ENCODE measurements around the gene MPPED2.

Gene MPPED2

DNA sequence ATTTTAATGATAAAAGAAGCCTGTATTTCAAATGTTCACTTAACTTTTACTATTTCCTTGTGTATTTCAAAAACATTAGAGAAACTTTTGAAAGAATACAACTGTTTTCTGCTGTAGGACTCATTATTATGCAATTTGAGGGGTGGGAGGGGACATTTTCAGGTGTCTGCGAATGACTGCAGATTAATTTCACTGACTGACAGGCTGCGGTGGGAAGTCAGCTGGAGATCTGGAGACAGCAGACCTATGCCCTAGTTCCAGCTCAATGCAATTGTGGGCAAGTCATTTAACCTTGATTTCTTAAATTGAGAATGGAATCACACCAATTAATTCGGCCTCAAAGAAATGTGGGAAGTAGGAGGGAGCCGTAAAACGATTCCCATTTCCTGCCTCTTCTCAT is 134.5 kb downstream of the MPPED2 start:
- DNase-seq (ENCODE audit: low spot score): no peak

DNA sequence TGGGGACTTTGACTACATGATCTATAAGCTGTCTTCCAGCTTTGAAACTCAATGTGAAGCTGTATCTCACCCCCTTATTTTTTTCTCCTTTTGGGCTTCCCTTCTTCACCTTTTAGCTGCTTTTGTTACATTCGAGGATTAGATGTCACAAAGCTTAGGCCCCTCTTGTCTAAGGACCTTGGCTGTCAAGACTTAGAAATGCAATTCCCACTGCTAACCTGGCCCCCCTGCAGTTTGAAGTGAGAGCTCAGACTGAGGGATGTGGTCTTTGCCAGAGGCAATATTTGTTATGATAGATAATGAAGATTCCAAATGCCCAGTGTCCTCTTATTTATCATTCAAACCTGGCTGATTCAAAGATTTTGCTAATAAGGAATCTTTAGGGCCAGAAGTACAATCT is 135.0 kb downstream of the MPPED2 start:
- DNase-seq (ENCODE audit: low spot score): no peak

DNA sequence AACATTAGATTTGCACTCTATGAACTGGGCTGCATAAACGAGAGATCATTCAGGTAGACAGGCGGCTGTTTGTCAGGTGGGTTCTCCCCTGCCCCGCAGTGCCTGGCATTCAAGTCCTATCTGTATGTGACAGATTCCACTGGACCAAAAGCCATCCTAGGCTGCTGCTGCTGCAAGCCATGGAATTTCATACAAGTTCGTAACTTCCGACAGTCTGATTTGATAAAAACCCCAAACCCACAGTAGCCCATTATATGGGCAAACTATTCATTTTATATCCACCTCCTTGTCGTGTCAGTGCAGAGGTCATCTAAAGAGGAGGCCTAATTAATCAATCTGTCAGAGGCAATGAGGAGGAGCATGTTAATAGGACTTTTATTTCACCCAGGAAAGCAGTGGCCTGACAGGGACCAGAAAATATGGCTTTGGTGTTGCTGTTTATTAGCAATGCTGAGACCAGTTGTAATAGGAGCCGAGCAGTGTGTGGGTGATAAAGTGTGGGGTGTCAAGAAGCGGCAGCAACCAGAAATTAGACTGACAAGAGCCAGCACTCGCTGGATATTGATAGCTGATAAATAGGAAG is 139.0 kb downstream of the MPPED2 start:
- DNase-seq (ENCODE audit: low spot score): no peak

DNA sequence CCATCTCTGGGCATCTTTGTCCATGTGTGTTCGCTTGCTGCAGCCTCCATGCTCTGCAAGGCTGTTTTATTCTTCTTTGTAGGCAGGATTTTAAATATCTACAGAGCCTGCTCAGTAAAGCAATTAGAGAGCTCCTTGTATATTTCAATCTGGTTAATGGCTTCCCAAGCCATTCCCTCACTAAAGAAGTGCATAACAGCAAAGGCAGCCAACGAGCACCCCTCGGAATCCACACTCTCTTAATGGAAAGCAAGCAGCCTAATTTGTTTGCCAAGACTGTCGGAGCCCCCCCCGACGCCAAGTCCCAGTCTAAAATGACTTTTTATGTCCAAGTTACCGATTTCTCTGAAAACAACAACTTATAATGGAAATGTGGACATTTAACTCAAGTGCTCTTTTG is 139.6 kb downstream of the MPPED2 start:
- DNase-seq (ENCODE audit: low spot score): no peak

DNA sequence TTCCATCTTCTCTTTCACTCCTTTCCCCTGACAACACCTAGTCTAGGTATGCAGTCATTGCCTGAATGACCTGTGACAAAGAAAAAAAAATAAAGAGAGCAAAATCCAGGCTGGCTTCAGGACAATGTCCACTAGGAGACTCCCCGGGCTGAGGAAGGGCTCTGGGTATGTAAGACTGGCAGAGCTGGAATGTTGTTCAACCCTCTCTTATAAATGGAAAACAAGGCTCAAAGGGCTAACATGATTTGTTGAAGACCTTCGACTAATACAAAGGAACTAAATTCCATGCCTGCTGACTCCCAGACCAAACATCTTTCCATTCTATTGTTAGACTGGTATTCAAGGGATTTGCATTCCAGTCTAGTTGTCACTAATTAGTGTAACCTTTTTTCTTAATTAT is 141.1 kb downstream of the MPPED2 start:
- no peak for DNase-seq (ENCODE audit: low spot score)

DNA sequence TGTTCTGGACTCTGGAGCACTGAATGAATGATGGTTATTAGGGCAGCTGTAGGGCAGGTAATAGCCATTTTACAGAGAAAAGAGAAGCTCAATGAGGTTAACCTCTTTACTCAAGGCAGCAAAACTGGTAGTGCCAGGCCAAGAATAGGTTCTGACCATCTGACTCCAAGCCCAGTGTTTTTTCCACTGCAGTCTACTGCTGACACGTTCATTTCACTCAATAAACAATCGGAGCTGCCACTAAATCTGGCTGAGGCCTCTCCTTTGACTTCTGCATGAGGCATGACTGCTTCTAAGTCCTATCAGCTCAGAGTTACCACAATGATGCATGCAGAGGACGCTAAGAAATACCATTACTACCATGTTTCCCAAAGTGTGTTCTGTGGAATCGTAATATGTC is 145.6 kb downstream of the MPPED2 start:
- DNase-seq (ENCODE audit: low spot score): no peak

DNA sequence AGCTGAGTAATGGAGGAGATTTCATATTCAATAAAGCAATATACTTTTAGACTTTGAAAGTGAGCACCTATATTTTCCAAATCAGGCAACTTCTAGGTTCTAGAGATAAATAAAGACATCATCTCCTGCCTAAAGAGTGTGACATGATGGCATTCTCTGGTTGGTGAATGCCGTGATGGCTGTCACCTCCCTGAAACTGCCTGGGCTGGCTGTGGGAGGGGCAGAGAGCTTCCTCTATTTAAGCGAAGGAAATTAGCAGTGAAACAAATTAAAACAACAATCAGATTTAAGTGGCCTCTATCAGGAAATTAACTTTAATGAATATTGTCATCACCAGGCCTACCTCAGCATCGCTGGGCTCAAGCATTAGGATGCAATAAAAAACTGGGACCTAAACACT is 149.4 kb downstream of the MPPED2 start:
- no peak for DNase-seq (ENCODE audit: low spot score)

DNA sequence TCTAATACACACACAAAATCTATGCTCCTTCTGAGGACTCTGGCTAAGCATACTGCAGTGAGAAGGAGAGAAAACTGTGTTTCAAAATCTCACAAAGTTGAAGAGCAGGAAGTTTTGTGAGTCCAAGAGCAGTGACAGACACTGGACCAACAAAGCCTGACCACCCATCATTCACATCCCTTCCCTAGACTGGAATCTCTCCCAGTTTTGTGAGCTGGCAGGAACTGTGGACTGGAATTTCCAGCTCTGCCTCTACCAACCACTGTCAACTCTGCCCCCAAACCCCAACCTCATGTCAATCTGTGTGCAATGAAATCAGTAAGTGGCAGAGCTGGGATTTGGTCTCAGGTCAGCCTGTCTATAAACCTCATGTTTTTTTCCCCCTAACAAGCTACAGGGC is 150.7 kb downstream of the MPPED2 start:
- DNase-seq (ENCODE audit: low spot score): no peak

DNA sequence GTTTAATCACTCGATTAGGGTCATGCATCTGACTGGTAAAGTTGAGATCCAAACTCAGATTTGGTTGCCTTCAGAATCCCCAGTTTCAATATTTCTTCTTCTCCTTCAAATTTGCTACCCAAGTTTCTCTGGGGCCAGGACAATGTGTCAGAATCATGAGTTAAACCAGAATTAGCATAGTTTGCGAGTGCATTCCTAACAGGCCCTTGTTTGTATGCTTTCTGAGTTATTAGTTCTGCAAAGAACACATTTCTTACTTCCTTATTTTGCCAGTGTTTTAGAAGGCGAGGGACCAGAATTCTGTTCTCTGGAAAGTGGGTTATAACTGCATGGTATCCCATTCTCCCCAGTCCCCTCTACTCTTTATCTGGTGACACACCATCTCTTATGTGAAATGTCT is 151.3 kb downstream of the MPPED2 start:
- DNase-seq (ENCODE audit: low spot score): no peak

DNA sequence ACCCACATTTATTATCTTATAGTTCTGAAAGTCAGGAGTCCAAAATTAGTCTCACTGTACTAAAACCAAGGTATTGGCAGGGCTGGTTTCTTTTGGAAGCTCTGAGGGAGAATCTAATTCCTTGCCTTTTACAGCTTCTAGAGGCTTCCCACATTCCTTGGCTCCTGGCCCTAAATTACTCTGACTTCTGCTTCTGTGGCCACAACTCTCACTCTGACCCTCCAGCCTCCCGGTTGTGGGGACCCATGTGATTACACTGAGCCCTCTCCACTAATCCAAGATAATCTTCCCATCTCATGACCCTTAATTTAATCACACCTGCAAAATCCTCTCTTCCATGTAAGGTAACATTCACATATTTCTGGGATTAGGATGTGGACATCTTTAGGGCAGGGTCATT is 152.3 kb downstream of the MPPED2 start:
- no peak for DNase-seq (ENCODE audit: low spot score)

DNA sequence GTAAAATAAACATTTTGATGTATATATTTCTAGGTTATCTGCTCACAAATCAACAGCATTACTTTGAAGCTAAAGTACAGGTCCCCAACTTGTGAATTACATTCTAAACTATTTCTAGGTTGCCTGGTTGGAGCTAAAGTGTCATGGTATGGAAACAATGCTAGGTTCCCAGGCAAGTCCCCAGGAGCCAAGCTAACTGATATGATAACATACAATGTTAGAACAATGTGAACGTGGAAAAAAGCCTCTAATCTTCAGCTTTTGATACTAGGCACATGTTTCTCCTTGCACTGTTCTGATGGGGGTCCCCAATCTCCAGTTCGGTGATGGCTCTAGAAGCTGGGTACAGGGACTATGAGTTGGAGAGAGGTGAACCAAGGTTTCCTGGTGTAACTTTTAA is 153.4 kb downstream of the MPPED2 start:
- no peak for DNase-seq (ENCODE audit: low spot score)

DNA sequence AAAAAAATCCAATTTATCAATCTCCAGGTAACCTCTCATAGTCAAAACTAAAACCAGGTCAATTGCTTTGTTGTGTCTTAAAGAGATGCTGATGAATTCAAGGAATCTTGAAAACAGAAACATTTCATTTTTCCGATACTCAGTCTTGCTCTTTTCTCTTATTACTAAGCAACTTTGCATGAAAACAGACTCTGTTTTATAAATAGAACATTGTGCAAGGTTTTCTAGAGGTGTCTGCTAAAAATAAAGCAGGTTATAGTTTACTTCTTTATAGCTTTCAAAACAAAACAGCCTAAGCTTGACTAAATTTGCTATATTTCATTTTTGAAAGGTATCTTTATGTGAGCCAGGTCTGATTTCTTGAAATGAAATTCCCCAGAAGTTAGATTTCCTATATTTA is 154.0 kb downstream of the MPPED2 start:
- no peak for DNase-seq (ENCODE audit: low spot score)

DNA sequence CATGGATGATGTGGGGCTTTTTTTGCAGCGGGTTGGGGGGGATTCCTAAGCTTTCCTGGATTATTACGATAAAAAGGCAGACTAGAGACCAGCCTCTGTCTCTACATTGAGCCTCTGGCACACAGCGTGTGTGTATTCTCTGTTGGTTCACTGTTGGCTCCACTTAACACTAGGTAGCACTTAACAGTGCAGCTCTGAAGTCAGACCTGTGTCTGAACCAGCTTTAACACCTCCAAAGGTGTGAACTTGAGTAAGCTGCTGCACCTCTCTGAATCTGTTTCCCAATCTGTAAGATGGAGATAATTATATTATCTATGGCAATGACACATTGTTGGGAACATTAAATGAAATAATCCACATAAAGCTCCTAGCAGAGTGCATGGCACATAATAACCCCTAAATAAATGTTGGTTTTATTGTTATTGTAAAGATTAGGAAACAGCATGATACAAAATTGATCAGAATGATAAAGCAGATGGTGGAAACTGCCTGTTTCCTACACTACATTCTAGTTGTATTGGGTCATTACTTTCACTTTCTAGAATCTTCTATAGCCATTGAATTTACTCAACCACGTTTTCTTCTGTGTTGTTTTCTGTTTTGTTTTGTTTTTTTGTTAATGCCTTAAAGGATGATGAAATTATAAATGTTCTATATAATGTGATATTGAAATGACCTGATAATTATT is 154.9 kb downstream of the MPPED2 start:
- no peak for DNase-seq (ENCODE audit: low spot score)

DNA sequence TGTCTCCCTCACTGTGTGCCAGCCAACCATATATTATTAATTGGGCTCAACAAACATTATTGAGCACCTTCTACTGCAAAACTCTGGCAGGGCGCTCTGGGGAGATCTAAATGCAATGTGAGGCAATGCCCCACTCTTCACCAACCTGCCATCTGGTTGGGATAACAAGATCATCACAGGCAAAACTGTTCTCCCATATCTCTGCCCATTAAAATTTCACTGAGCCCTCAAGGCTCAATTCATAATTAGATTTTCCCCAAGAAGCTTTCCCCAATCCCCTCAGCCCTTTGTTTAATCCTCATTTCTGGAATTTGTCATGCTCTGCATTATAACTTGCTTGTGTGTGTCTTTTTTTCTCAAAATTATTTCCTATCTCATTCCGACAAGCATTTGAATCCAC is 156.6 kb downstream of the MPPED2 start:
- no peak for DNase-seq (ENCODE audit: low spot score)

DNA sequence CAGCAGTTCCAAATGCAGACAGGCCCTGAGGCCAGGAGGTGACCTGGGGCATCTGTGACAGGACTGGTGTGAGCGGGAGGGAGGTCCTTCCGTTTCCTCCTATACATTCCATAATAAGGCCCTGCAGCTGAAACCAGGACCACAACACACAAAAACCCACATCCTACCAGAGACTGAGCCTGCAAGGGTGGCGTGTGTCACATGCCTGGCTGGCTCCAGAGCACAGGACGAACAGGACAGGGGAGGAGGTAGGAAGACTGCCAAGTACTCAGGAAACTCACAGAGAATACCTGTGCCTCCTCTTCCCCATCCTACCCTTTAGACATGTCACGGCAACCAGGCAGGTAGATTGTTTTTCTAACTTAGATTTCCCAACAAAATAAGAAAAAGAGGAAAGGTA is 159.4 kb downstream of the MPPED2 start:
- no peak for DNase-seq (ENCODE audit: low spot score)

DNA sequence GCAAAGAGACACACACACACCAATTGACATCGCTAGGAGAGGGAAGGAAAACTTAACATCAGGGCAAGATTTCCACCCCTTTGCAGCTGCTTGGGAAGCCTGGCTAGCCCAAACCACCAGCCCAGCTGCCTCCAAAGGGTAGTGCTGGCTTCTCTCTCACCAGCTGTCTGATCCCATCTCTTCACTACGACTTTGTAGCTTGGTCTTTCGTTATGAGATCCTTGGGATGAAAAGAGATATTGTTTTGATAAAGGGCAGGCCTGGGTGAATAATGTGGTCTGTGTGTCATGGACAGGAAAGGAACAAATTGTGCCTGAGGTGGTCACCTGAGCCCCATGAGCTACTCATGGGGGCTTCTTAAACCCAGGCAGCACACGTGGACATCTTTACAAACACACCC is 161.3 kb downstream of the MPPED2 start:
- DNase-seq (ENCODE audit: low spot score): no peak

DNA sequence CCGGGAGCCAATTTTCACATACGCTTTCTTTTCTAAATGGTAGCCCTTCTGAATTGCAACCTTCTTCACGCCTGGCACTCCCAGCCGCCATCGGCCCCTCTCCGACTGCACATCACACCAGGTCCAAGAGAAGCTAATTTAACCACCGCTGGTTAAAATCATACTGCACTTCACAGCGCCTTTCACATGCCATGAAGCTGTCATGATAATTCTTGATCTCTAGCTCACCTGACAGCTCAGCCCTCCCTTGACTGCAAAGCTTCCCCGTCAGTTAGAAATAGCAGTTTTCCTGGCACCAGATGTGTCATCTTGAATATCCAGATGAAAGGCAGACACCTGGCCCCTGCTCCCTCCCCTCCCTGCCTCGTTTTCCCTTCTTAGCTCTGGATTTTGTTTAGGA is 161.8 kb downstream of the MPPED2 start:
- DNase-seq (ENCODE audit: low spot score): no peak

DNA sequence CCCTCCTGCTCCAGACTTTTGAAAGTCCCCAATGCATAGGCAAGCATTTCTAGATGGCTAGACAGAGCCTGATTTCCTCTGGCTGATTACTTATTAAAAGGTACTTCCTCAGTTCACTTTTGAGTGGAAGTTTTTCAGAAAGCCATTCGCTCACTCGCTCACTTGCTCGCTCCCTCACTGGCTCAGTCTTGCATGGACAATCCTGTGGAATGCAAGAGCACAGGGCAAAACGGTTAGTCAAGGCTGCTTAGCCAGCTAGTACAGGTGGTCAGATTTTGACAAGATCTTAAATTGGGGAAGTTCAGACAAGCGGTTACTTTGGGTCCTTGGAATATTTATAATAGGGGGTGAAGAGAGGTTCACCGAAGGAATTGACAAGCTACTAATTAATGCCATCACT is 162.3 kb downstream of the MPPED2 start:
- no peak for DNase-seq (ENCODE audit: low spot score)

DNA sequence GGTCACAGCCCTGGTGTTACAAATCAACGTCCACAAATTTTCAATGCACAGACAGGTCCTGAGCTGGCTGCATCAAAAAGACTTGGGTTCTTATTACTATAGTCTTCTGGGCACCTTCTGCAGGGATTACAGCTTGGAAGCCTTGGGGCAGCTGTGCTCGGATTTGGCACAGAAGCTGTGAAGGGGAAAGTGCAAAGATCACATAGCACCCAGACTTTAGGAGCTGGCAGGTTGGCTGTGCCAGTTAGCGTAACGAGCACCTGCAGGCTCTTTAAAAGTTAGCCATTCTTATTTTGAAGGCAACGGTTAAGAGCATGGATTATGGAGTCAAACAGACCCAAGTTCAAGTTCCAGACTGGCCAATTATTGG is 162.9 kb downstream of the MPPED2 start:
- no peak for DNase-seq (ENCODE audit: low spot score)

DNA sequence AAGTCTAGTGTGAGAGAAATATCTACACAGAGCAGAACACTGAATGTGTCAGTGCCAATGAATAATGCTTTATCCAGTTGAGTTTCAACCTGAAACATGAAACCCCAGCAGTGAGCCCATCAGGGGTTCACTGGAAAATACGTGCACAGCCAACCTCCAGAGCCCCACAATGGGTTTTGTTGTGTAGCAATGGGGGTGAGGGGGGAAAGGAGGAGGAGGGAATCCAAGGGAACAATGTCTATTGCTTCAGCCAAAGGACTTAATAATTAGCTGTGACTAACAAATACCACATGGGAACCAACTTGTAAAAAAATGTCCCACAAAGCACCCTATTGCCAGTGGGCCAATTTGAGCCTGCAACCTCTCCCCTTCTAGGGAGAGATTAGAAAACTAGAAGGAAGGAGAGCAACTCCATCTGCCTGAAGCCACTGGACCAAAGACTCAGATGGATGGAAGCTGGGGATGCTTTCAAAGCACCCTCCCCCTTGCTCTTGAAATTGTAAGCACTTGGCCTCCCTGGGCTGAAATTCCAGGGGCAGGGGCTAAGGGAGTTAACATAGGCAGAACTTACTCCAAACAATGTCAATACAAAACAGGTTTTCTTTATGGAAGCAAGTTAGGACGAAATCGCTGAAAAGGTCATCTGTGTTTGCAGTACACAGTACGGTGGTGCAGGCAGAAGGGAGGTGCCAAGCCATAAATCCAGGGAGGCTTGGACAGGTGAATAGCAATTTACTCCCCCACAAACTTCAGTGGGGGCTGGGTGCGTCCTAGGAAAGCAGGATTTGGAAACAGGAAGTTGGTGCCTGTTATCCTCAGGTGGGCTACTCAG is 163.5 kb downstream of the MPPED2 start:
- DNase-seq (ENCODE audit: low spot score): no peak

DNA sequence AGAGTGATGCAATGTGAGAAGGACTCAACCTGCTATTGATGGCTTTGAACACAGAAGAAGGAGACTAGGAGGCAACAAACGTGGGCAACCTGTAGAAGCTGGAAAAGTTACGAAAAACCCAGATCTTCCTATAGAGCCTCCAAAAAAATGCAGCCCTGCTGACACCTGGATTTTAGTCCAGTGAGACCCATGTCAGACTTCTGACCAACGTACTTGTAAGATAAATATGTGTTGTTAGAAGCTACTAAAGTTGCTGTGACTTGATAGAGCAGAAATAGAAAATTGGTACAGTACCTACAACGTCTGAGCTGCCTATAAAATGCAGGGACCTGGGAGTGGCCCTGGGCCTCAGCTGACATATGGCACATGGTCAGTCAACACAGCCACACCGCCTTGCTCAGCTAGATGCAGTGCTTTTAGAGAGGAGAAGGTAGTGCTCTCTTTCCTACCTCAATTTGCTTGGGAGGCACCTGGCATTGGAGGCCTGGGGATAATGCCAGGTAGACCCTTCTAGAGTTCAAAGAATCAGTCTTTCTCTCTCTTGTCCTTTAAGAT is 165.8 kb downstream of the MPPED2 start:
- no peak for DNase-seq (ENCODE audit: low spot score)

DNA sequence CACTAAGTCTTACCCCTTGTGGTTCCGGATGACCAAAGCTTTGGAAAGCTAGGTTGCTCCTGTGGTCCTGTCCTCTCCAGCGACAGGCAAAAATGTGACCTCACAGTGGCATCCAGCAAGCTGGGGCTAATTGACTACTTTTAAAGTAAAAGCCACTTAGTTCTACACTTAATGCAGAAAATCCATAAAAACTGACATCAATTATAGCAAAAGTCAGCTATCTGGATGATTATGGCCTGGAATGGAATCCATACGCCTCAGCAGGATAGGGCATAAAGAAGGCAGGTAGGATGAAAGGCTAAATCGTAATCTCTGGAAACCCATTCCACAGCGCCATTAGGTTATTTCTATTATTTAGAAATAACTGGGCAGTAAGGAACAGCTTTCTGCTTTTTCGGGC is 171.3 kb downstream of the MPPED2 start:
- DNase-seq (ENCODE audit: low spot score): no peak

DNA sequence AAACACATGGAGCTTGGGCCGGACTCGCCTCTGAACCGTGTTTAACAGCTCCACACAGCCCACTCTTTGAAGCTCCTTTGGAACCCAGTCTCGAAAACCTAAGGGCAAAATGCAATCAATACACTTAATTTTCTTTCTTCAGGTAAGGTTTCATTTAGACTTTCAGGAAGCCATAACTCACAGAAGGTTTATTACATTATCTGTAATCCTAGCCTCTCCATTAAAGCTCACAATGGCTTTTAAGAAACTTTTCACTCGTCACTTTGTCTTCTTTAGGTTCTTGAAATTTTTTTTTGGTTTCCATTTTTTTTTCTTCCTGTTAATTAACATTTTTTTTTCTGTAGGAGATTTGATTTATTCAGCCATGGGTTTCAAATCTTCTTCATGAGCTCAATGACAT is 171.9 kb downstream of the MPPED2 start:
- DNase-seq (ENCODE audit: low spot score): no peak

All from D341Med (cell line).